NOMO-1 treated with dmso at 0.1 percent for 144 hours (cell line): ENCODE results near the gene VAV3.

ENCODE experiments used
- DNase-seq: peaks from one replicate; lab custom pipeline; 2025; ENCODE audit not compliant: unreplicated experiment; lab: John Stamatoyannopoulos, UW

VAV3 gene

GRCh38 chr1:107548276-107548675 is 416.7 kb downstream of the VAV3 start:
- DNase-seq = no peak

DNA sequence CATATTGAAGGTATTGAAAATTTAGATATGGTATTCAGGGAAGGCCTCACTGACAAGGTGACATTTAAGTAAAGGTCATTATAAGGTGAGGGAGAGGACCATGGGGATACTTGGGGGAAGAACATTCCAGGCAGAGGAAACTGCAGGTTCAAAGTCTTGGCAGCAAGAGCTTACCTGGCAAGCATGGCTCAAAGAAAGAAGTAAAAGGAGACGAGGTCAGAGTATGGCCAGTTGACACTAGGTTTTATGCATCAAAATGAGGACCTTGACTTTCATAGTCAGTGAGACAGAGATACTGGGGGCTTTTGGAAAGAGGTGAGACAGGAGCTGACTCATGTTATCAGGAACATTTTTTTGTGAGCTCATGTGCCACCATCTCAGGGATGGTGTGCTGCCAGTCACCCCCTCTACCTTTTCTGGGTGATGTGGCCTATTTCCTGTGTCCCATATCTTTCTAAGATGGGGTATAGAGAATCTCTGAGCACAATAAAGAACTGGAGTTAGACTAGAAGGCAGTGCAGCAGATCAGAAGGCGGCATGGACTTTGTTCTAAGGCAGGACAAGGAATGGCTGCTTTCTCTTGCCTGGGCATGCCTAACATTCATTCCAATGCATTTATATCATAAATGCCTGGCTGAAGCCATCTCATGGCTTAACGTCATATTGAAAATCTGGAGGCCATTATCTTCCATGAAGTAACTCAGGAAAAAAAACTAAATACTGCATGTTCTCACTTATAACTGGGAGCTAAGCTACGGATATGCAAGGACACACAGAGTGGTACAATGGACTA is 417.4 kb downstream of the VAV3 start:
- DNase-seq = no peak

DNA sequence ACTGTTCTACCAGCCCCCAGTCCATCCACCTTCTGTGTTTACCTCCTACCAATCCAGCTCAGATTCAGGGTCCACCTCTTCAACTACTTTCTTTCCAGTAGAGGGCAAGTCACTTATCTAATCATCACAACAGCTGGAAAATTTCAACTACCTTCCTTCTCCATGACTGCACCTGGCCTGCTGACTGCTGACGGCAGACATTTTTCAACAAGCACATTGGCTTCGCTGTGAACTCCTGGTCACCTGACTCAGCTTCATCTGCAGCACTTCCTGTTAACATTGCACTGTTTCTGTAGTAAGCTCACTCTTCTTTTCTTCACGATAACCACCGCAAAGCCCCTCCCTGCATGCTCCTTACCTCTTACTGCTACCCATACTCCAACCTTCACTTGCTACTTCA is 418.4 kb downstream of the VAV3 start:
- no peak for DNase-seq

- no peak for DNase-seq
Measured at GRCh38 chr1:107545879-107546278, 419.1 kb downstream of the VAV3 start.

DNA sequence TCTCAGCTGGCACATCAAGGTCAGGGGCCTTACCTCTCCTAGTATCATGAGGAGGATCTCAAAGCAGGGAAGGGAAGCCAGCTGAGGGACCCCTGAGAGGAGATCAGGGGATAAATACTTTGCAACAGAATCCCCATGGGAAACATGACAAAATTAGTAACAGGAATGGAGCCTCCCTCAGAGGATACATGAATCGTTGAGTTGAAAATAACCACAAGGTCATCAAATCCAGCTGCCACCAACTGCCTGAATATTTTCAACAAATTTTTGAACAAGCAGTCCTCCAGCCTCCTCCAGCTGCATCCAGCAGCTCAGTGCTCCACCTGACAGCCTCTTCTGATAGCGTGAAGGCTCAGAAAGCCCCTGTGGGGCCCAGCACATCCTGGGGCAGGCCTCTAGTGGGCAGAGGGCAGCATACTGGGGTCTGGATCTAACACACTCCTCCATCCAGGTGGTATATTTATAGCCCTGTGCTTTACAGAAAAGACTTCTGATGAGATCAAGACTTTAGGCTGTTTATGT is 419.9 kb downstream of the VAV3 start:
- DNase-seq = no peak

DNA sequence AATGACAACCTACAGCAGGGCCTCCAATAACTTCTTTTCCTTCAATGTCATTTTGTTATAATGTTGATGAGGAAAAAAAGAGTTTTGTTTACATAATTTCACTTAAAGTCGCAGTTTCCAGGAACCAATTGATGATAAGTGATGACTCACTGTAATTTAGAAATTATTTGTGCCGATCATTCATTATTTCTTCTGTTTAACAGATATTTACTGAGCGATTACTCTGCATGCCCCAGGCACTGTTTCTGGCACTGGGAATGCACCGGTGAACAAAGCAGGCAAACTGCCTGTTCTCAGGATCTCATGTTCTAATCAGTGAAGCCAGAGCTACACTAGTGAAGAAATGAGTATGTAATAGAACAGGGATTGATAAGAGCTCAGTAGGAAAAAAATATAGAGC is 420.7 kb downstream of the VAV3 start:
- no peak for DNase-seq

GRCh38 chr1:107541412-107541811 is 423.6 kb downstream of the VAV3 start:
- no peak for DNase-seq

DNA sequence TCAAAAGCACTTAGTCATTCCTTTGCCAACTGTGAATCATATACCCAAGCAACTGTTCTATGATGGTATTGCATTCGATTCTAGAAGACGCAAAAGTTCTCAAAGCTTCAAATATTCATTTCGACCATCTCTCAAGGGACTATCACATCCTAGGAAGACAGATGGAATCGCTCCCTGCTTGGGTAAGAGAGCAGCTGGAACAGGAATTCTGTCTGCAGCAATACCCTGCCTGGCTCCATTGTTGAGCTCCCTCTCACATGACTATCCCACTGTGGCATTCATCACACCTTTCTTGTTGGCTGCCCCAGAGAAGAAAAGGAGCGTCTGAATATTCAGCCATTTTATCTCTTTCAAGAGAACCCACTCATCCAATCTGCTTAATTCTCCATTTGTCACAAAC is 426.5 kb downstream of the VAV3 start:
- no peak for DNase-seq

DNA sequence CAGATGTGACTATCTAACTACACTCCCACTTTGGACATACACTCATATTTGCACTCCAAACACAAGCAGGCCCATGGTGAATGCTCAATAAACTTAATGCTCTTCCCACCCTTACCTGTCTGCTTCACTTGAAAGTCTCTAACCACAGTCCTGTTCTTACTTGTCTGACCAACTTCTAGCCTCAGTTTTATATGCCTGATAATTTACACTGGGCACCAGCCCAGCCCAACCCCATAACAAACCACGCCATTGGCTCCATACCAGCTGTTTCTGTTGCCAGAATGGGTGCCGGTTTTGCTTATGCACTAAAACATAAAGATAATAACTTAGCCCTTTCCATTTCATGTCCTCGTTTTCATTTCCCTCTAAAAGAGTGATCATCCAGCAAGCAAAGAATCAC is 428.7 kb downstream of the VAV3 start:
- no peak for DNase-seq

DNA sequence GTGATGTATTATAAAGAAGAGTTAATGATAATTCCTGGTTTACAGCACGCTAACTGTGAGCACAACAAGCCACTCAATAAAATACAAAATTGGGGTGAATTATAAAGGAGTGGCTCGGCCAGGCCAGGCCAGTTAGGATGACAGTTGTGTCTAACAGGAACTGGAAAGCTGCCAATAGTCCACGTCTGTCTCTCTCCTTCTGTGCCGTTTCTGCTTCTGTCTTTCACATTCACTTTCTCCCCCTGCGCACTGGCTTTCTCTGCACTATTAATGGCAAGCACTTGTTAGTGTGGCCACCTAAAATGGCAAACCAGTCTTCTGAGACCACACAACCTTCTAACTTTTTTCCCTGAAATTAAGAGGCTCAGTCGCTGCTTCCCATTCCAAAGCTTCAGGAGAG is 429.9 kb downstream of the VAV3 start:
- DNase-seq = no peak

- no peak for DNase-seq
Measured at GRCh38 chr1:107534632-107535031, 430.3 kb downstream of the VAV3 start.

DNA sequence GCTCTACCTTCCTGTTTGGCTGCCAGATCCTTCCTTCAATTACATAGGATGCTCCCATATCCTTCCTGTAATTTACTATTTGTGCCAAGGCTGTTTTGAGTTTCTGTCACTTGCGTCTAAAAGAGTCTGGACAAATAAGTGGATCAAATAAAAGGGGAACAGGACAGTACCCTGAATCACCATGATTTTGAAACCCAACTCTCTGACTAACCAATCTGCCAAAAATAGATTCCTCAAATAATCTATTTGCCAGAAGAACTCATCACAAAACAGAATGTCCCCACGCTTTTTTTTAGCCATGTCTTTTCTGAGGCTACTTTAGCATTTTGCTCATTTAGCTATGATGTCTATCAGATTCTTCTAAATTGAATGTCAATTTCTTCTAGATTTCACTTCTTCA is 431.5 kb downstream of the VAV3 start:
- DNase-seq = no peak

DNA sequence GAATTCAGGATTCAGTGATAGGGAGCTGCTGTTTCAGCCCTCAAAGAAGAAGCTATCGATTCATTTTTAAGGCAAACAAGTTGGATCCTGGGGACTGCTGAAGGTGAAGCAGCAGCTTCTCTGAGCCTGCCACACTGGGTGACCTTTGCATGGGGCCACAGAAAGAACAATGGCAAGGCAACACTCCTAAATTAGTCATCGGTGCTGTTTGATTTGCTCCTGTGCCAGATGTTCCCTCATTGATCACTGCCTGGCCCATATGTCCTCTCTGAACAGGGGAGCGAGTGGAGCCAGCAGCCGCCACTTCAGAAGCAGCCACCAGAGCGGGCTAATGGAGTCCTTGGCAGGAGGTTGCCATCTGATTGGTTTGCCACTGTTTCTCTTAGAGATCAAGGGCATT is 432.7 kb downstream of the VAV3 start:
- no peak for DNase-seq

DNA sequence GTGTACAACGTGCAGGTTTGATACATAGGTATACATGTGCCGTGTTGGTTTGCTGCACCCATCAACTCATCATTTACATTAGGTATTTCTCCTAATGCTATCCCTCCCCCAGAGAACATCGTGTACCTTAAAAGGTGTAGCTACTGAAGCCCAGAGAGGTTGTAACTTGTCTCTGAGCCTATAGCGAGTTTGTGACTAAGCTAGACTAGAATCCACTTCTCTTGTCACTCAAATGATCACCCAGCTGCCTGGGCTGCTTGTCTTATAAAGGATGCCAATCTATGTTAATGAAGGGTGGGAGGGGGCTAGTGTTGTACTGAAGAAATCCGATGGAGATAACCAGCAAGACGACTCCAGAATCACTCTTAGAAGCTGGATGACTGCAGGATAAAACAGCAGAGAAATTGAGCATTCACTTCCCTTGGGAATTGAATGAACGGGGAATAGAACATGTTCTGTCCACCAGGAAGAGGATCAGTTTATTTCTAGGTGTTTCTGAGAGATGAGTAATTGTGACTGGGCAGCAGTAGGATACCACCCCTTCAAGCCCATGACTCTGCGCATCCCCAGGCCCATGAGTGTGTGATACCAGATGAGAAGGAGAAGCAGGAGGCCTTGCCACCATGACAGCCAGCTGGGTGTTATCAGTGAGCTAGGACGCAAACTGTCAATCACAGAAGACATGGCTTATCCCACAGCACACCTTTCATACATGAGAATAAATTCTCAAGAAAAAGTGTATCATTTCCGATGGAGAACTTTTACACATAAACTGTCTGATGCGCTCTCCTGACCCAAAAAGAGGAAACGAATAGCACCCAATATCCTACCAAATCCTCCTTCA is 433.7 kb downstream of the VAV3 start:
- no peak for DNase-seq

DNA sequence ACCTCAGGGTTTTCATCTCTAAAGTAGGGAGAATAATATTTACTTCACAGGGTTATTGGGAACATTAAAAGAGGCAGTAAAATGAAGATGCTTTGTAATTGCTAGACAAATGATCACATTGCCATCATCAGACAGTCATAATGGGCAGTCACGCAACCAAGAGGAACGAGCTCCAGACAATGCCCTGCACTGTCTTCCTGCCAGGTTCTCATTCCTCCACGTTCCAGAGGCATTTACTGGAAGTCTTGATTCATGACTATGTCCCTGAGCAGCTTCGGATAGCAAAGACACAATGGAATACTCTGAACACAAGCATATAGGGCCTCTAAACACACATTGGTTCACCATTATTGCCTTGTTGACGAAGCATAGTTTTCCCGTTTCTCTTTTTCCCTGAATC is 434.4 kb downstream of the VAV3 start:
- DNase-seq = no peak

DNA sequence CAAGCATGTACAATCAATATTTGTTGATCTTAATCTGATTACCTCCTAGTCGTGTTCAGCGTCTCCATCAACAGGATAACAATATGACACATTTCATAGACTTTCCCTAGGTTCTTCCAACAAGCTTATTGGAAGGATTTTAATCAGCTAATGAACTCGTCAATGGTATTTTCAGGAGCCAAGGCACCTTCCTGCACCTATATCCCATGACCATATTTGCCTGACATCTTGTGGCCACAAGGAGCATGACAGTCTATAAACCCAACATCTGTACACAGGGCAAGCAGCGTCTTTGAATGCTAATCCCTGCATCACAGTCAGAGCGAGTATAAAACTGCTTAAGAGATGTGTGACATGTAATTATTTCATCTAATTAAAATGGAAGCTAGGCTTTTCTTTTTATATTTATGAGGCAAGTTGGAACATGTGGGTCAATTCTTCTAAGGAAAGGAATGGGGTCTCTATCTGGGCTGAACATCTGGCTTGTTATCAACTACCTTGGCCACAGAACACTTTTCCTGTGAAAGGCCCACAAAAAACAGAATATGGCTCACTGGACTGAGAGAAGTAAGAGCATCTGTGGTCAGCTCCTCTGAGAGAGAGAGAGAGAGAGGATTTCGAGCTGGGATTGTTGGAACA is 435.4 kb downstream of the VAV3 start:
- no peak for DNase-seq

- DNase-seq = no peak
Measured at GRCh38 chr1:107526524-107527198, 438.3 kb downstream of the VAV3 start.

DNA sequence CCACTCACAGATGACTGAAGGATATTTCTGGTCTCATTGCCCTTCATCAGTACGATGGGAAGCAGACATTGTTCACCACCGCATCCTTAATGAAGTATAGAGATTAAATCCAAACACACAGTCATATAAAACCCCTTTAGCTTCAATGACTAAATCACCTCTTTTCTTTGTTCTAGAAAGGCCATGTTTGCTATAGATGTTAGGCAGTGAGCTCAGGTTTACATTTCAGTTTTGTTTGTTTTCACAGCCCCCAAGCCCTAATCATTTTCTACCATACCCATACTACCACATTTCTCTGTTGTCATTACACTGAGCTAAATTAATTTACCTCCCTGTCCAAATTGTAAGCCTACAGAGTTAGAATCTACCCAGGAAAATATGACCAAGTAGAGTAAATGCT is 439.0 kb downstream of the VAV3 start:
- no peak for DNase-seq

- no peak for DNase-seq
Measured at GRCh38 chr1:107525145-107525544, 439.8 kb downstream of the VAV3 start.

DNA sequence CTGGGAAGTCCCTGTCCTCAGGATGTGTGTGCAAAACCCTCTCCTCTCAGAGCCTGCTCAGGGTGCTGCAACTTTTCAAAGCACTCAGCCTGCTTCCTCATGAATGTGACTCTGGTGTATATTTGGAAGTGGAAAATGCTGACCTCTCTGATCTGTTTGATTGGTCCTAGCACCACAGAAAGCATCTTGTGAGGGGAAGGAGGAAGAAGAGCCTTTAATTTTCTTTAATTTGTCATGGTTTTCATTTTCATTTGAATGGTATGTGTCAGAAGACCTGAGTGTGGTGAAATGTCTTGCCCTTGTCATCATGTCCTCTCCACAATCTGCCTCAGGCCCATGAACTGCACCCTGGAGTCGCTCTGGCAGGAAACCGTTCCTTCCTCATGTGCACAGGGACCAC is 440.7 kb downstream of the VAV3 start:
- DNase-seq = no peak

GRCh38 chr1:107523736-107524135 is 441.2 kb downstream of the VAV3 start:
- DNase-seq = no peak
